Adrenal gland (tissue), 5 donors: Measurements from ENCODE around the gene TSFM.

ENCODE experiments used
- POLR2A ChIP-seq, 2 donors: fragments of 450-650 bp; IDR thresholded peaks; one replicate each; pipeline ENCODE4 v1.6.1; 2017; ENCODE audit warnings: antibody characterized with exemption in 2 of 2, mild to moderate bottlenecking in 2 of 2, moderate library complexity in 1 of 2
- TF ChIP-seq, protein P1 (sequence below), 6 experiments: fragments of 450-650 bp in 4 of 6; fragments of 200-600 bp in 2 of 6; sonication (generic) in 1 of 6; IDR thresholded peaks; 1 replicate in 5 of 6; 2 replicates in 1 of 6; pipeline versions ENCODE4 v1.5.1 to v1.8.0; 2016 to 2021; ENCODE audit warnings: antibody characterized with exemption in 6 of 6, mild to moderate bottlenecking in 2 of 6, moderate library complexity in 1 of 6
- donor health status: DM: no; HTN: no; CAD: no.

DNA sequence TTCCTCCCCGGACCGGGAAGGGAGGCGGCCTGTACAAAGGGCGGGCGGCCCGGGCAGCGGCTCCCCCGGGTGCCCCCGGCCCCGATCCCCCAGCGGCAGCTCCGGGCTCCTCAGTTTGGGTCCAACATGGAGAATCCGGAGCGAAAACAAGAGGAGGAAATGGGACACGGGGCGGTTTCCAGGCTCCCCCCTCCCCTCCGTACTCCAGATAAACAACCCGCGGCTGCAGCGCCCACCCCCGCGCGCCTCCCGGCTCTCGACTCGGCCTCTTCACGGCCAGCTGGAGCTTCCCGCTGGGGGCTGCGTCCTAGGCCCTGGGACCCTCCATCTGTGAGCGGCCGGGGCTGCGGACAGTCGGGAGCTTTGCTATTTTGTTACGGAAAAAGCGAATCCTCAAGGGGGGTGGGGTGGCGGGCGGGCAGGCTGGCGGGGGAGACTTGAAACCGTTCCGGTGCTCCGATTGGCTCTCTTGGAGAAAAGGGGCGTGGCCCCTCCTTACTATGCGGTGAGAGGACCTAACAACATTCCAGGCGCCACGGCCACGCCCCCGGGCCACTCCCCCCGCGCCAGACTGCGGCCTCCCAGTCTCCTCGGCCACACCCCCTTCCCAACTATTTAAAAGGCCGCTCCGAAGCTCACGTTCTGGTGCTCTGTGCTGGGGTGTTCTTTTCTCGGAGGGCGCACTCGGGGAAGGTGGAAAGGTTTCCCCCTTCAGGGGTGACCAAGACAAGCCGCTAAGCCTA is 64.2 kb downstream of the TSFM start, which contains the start of gene CTDSP2:
- TF ChIP-seq, protein P1, sequence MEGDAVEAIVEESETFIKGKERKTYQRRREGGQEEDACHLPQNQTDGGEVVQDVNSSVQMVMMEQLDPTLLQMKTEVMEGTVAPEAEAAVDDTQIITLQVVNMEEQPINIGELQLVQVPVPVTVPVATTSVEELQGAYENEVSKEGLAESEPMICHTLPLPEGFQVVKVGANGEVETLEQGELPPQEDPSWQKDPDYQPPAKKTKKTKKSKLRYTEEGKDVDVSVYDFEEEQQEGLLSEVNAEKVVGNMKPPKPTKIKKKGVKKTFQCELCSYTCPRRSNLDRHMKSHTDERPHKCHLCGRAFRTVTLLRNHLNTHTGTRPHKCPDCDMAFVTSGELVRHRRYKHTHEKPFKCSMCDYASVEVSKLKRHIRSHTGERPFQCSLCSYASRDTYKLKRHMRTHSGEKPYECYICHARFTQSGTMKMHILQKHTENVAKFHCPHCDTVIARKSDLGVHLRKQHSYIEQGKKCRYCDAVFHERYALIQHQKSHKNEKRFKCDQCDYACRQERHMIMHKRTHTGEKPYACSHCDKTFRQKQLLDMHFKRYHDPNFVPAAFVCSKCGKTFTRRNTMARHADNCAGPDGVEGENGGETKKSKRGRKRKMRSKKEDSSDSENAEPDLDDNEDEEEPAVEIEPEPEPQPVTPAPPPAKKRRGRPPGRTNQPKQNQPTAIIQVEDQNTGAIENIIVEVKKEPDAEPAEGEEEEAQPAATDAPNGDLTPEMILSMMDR (IDR thresholded peaks at IDR 0.05): peak in 1 of 6 experiments; percentile 15
- peak; percentile 73 to 76 for TF ChIP-seq POLR2A (IDR thresholded peaks at IDR 0.05)
